ENCODE data around the gene SPATS2L. TPM values are rescaled to one million over a fixed set of nuclear protein-coding genes. Genes with fewer than 3 reads are reported as not detected.
A peak's percentile ranks its signal among the peaks of the same experiment; 100 is the strongest.

The SPATS2L gene
- total and polyA plus RNA-seq, 2 experiments from 2014 or later = 118 to 154 TPM

- Histone ChIP-seq H4K20me1 (replicated peaks; ENCODE audit: insufficient read depth) (no peaks in the 10 kb centered on the region), H3K36me3 (ENCODE audit: insufficient read depth) (no peaks in the 10 kb centered on the region; the same call in 1 of the 2 replicates), H3K79me2 (replicated peaks; ENCODE audit: insufficient read depth) (peaks cover 98% of the 10 kb centered on the region), H3K9me2 (ENCODE audit: insufficient read depth) (no peaks in the 10 kb centered on the region), H2AFZ (no peak overlapping the region), H3K4me3 (0 out of 2 replicates have a peak overlapping the region, but pooled peaks have one; percentile 34), H3K27ac (ENCODE audit: low read depth) (peak overlapping the region; percentile 61), H3K4me1 (ENCODE audit: insufficient read depth) (peaks cover 80% of the 10 kb centered on the region), H3K4me2 (peak overlapping the region; percentile 70), H3K27me3 (ENCODE audit: insufficient read depth) (no peaks in the 10 kb centered on the region), H3F3A (replicated peaks; ENCODE audit: low read depth) (no peaks in the 10 kb centered on the region; the same call in 1 of the 2 replicates)
- Mint-ChIP-seq H3K9me3 (no peaks in the 10 kb centered on the region), H3K36me3 (ENCODE audit: low read depth) (peaks cover 6% of the 10 kb centered on the region), H3K27ac (peak overlapping the region; percentile 89), H3K4me1 (peaks cover 79% of the 10 kb centered on the region), H3K27me3 (ENCODE audit: insufficient read depth, low read depth, poor library complexity) (no peaks in the 10 kb centered on the region), H3K4me3 (no peak overlapping the region; the same call in 2 of the 3 replicates)
- DNase-seq (ENCODE audit: low spot score) (no peak), ATAC-seq (no peak)
- TF ChIP-seq POLR2AphosphoS5 (IDR thresholded peaks at IDR 0.05; ENCODE audit: low read depth) (no peak), REST (IDR thresholded peaks at IDR 0.05; ENCODE audit: unreplicated experiment) (no peak), EZH2 (IDR thresholded peaks at IDR 0.05; ENCODE audit: low read depth, unreplicated experiment) (no peak), NANOG (IDR thresholded peaks at IDR 0.05; ENCODE audit: borderline replicate concordance) (no peak), STAT1 (IDR thresholded peaks at IDR 0.05; ENCODE audit: unreplicated experiment) (no peak), EZH2phosphoT487 (IDR thresholded peaks at IDR 0.05; ENCODE audit: unreplicated experiment) (no peak), ZNF462 (CRISPR knock-in tag; IDR thresholded peaks at IDR 0.05) (no peak), ZNF331 (CRISPR knock-in tag; IDR thresholded peaks at IDR 0.05; ENCODE audit: low read depth) (no peak), JUNB (IDR thresholded peaks at IDR 0.05; ENCODE audit: unreplicated experiment) (no peak), CREB1 (CRISPR knock-in tag; IDR thresholded peaks at IDR 0.05; ENCODE audit: low read depth) (no peak), ETS1 (IDR thresholded peaks at IDR 0.05) (no peak), ZNF114 (CRISPR knock-in tag; IDR thresholded peaks at IDR 0.05) (no peak)
- TF ChIP-seq, protein P1, sequence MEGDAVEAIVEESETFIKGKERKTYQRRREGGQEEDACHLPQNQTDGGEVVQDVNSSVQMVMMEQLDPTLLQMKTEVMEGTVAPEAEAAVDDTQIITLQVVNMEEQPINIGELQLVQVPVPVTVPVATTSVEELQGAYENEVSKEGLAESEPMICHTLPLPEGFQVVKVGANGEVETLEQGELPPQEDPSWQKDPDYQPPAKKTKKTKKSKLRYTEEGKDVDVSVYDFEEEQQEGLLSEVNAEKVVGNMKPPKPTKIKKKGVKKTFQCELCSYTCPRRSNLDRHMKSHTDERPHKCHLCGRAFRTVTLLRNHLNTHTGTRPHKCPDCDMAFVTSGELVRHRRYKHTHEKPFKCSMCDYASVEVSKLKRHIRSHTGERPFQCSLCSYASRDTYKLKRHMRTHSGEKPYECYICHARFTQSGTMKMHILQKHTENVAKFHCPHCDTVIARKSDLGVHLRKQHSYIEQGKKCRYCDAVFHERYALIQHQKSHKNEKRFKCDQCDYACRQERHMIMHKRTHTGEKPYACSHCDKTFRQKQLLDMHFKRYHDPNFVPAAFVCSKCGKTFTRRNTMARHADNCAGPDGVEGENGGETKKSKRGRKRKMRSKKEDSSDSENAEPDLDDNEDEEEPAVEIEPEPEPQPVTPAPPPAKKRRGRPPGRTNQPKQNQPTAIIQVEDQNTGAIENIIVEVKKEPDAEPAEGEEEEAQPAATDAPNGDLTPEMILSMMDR (conservative IDR thresholded peaks at IDR 0.05; ENCODE audit: low read depth in 2 of 2) = no peak
These were observed 74.5 kb downstream of the SPATS2L start for GRCh38 chr2:200380833-200381542.

All from GM23338 (cell line).